ENCODE measurements around the gene SPSB3.

The SPSB3 gene

GRCh38 chr16:1729026-1729425, 53.3 kb downstream of the SPSB3 start:
- intact Hi-C loops (cut with DNase I; ENCODE audit: low total_unique reads) = no loop called here
- TF ChIP-seq CTCF (IDR thresholded peaks at IDR 0.05) = no peak
- Histone ChIP-seq H3K9me3 (no peaks in the 10 kb centered on the region), H3K4me3 (no peak overlapping the region), H3K4me1 (peaks cover 0 to 3% (median under 1%) of the 10 kb centered on the region in 4 donors), H3K27ac (no peak overlapping the region), H3K27me3 (no peaks in the 10 kb centered on the region), H3K36me3 (peaks cover 53 to 94% (median 69%) of the 10 kb centered on the region in 3 donors)
- DNase-seq = no peak

GRCh38 chr16:1727651-1728624, 54.4 kb downstream of the SPSB3 start:
- TF ChIP-seq CTCF (IDR thresholded peaks at IDR 0.05) = no peak
- H3K4me3 ChIP-seq = no peak overlapping the region
- H3K27ac ChIP-seq = no peak overlapping the region
- H3K9me3 ChIP-seq = no peaks in the 10 kb centered on the region
- no peaks in the 10 kb centered on the region for H3K27me3 ChIP-seq
- intact Hi-C loops (cut with DNase I; ENCODE audit: low total_unique reads) = no loop called here
- peaks cover 47 to 83% (median 58%) of the 10 kb centered on the region in 3 donors for H3K36me3 ChIP-seq
- no peak for DNase-seq
- peaks cover 0 to 13% (median 6%) of the 10 kb centered on the region in 4 donors for H3K4me1 ChIP-seq
